DOHH2 (cell line): ENCODE measurements around the gene CFAP69.

ENCODE experiments used
- CTCF ChIP-seq: fragments of 200-600 bp; sonication (generic); IDR thresholded peaks from one replicate; pipeline ENCODE4 v1.5.1; 2014; ENCODE audit warnings: antibody characterized with exemption, mild to moderate bottlenecking, low read depth, low read length; ENCODE audit not compliant: poor library complexity, severe bottlenecking
- EZH2phosphoT487 ChIP-seq: fragments of 200-600 bp; sonication (generic); IDR thresholded peaks from 2 replicates; pipeline ENCODE4 v1.6.1; 2017; ENCODE audit warnings: borderline replicate concordance, mild to moderate bottlenecking, antibody characterized with exemption, low read length, moderate library complexity, mixed read lengths

- no peak for TF ChIP-seq CTCF
- TF ChIP-seq EZH2phosphoT487 = no peak
Measured at GRCh38 chr7:90201500-90202195, 43.3 kb upstream of the CFAP69 start.
